IMR-90 (cell line): ENCODE measurements around the gene GKN1. TPM values are rescaled to one million over a fixed set of nuclear protein-coding genes. Genes with fewer than 3 reads are reported as not detected.
A peak's percentile ranks its signal among the peaks of the same experiment; 100 is the strongest.

Source experiments
- ATAC-seq: fragments of 200-7000 bp; cut with Tn5 transposase; 2 replicates; pipeline ENCODE4 v1.9.1; 2020; ENCODE audit warnings: low read depth, mild to moderate bottlenecking, moderate library complexity
- BruUV-seq: library from RNA; stranded (reverse); fragments of 400-500 nt; replicated peaks from 2 replicates; lab custom pipeline; 2021; lab: Mats Ljungman, UMichigan
- CTCF ChIA-PET: fragments of 300-600 bp; formaldehyde crosslinking; extraction: SDS; loops from one replicate; lab custom pipeline; 2021; ENCODE audit warnings: antibody characterized with exemption; lab: Yijun Ruan, JAX
- POLR2A ChIA-PET: fragments of 300-600 bp; sonication (Branson Sonifier 250); formaldehyde crosslinking; loops from one replicate; lab custom pipeline; 2022; ENCODE audit warnings: antibody characterized with exemption; ENCODE audit not compliant: unreplicated experiment; lab: Charles Lee
- DNase-seq: peaks from one replicate; pipeline ENCODE4 v3.0.0; 2013
- H2AFZ ChIP-seq: replicated peaks from 2 replicates; pipeline ENCODE3; 2013; ENCODE audit warnings: low read length, mild to moderate bottlenecking; ENCODE audit not compliant: poor library complexity
- H2AK5ac ChIP-seq: 2 replicates; pipeline ENCODE4 v1.6.1; 2013; ENCODE audit warnings: low read depth, low read length, inconsistent platforms
- H2AK9ac ChIP-seq: replicated peaks from 2 replicates; pipeline ENCODE3; 2013; ENCODE audit warnings: mild to moderate bottlenecking, low read depth, low read length, moderate library complexity; ENCODE audit not compliant: poor library complexity
- H2BK120ac ChIP-seq: 2 replicates; pipeline ENCODE4 v1.6.1; 2013; ENCODE audit warnings: low read depth, low read length, inconsistent platforms
- H2BK15ac ChIP-seq: 3 replicates; pipeline ENCODE4 v1.6.1; 2013; ENCODE audit warnings: low read depth, low read length, inconsistent platforms
- H2BK20ac ChIP-seq: 2 replicates; pipeline ENCODE4 v1.6.1; 2013; ENCODE audit warnings: low read depth, mild to moderate bottlenecking, inconsistent platforms, low read length, moderate library complexity
- H2BK5ac ChIP-seq: 2 replicates; pipeline ENCODE4 v1.6.1; 2013; ENCODE audit warnings: mild to moderate bottlenecking, low read depth, low read length, inconsistent platforms; ENCODE audit not compliant: poor library complexity, severe bottlenecking
- H3K14ac ChIP-seq: replicated peaks from 2 replicates; pipeline ENCODE4 v1.6.1; 2013; ENCODE audit warnings: low read depth, low read length, inconsistent platforms
- H3K18ac ChIP-seq: 2 replicates; pipeline ENCODE4 v1.6.1; 2013; ENCODE audit warnings: low read depth, low read length, control low read depth
- H3K23ac ChIP-seq: 2 replicates; pipeline ENCODE4 v1.6.1; 2013; ENCODE audit warnings: low read depth, low read length, inconsistent platforms
- H3K27ac ChIP-seq: 2 replicates; pipeline ENCODE4 v1.5.1; 2013; ENCODE audit warnings: mild to moderate bottlenecking, control low read depth, low read length; ENCODE audit not compliant: insufficient read depth
- H3K27me3 ChIP-seq: 2 replicates; pipeline ENCODE4 v1.6.1; 2013; ENCODE audit warnings: low read length; ENCODE audit not compliant: control insufficient read depth, insufficient read depth
- H3K36me3 ChIP-seq: 2 replicates; pipeline ENCODE4 v1.6.1; 2013; ENCODE audit warnings: low read length, mixed read lengths; ENCODE audit not compliant: control insufficient read depth, insufficient read depth
- H3K4ac ChIP-seq: 2 replicates; pipeline ENCODE4 v1.6.1; 2013; ENCODE audit warnings: low read depth, low read length, inconsistent platforms
- H3K4me1 ChIP-seq: 2 replicates; pipeline ENCODE4 v1.6.1; 2013; ENCODE audit warnings: low read length, mixed read lengths; ENCODE audit not compliant: control insufficient read depth, insufficient read depth
- H3K4me2 ChIP-seq: 2 replicates; pipeline ENCODE4 v1.6.1; 2013; ENCODE audit warnings: low read depth, mild to moderate bottlenecking, control low read depth, low read length, moderate library complexity
- H3K4me3 ChIP-seq: 2 replicates; pipeline ENCODE4 v1.5.1; 2013; ENCODE audit warnings: low read depth, mild to moderate bottlenecking, control low read depth, low read length, moderate library complexity; ENCODE audit not compliant: insufficient read depth
- H3K56ac ChIP-seq: 2 replicates; pipeline ENCODE4 v1.6.1; 2013; ENCODE audit warnings: low read length, inconsistent platforms; ENCODE audit not compliant: insufficient read depth; ENCODE audit errors: extremely low read depth
- H3K79me1 ChIP-seq, 2 experiments: 2 replicates each; pipeline ENCODE4 v1.6.1; 2013; ENCODE audit warnings: low read length in 2 of 2, inconsistent platforms in 1 of 2, low read depth in 1 of 2
- H3K9ac ChIP-seq: 2 replicates; pipeline ENCODE4 v1.6.1; 2013; ENCODE audit warnings: low read depth, low read length, control low read depth
- H3K9me1 ChIP-seq: 2 replicates; pipeline ENCODE4 v1.6.1; 2013; ENCODE audit warnings: low read length, inconsistent platforms; ENCODE audit not compliant: insufficient read depth
- H3K9me3 ChIP-seq: 2 replicates; pipeline ENCODE4 v1.6.1; 2013; ENCODE audit warnings: low read length; ENCODE audit not compliant: control insufficient read depth, insufficient read depth
- H4K20me1 ChIP-seq: 2 replicates; pipeline ENCODE4 v1.6.1; 2013; ENCODE audit warnings: low read length, inconsistent platforms; ENCODE audit not compliant: insufficient read depth
- H4K5ac ChIP-seq: 2 replicates; pipeline ENCODE4 v1.6.1; 2013; ENCODE audit warnings: mild to moderate bottlenecking, low read depth, low read length, control low read depth
- H4K8ac ChIP-seq, 2 experiments: 2 replicates each; pipeline ENCODE4 v1.6.1; 2013; ENCODE audit warnings: low read depth in 2 of 2, low read length in 2 of 2, control low read depth in 1 of 2, inconsistent platforms in 1 of 2
- H4K91ac ChIP-seq: 2 replicates; pipeline ENCODE4 v1.6.1; 2013; ENCODE audit warnings: low read depth, low read length, inconsistent platforms; ENCODE audit not compliant: insufficient read depth
- BHLHE40 ChIP-seq: fragments of 150-350 bp; IDR thresholded peaks from 2 replicates; pipeline ENCODE4 v1.6.1; 2016; ENCODE audit warnings: mild to moderate bottlenecking, low read depth, low read length
- CHD1 ChIP-seq: IDR thresholded peaks from 2 replicates; pipeline ENCODE4 v1.6.1; 2012; ENCODE audit warnings: low read depth, low read length, improper control_type of control experiment
- FOS ChIP-seq: fragments of 150-350 bp; IDR thresholded peaks from 2 replicates; pipeline ENCODE4 v1.6.1; 2016; ENCODE audit warnings: low read depth, low read length
- MAZ ChIP-seq: IDR thresholded peaks from 2 replicates; pipeline ENCODE4 v1.6.1; 2012; ENCODE audit warnings: low read depth, mild to moderate bottlenecking, low read length, improper control_type of control experiment, moderate library complexity, borderline replicate concordance
- NFE2L2 ChIP-seq: fragments of 150-350 bp; IDR thresholded peaks from 2 replicates; pipeline ENCODE4 v1.6.1; 2016; ENCODE audit warnings: low read depth, mild to moderate bottlenecking, low read length
- POLR2A ChIP-seq: IDR thresholded peaks from 2 replicates; pipeline ENCODE4 v1.6.1; 2012; ENCODE audit warnings: mild to moderate bottlenecking, low read depth, low read length
- RAD21 ChIP-seq: IDR thresholded peaks from 2 replicates; pipeline ENCODE4 v1.6.1; 2012; ENCODE audit warnings: low read length, improper control_type of control experiment
- RFX5 ChIP-seq: IDR thresholded peaks from 2 replicates; pipeline ENCODE4 v1.8.0; 2012; ENCODE audit warnings: low read depth, mild to moderate bottlenecking, low read length, moderate library complexity
- SMC3 ChIP-seq: fragments of 150-350 bp; IDR thresholded peaks from 2 replicates; pipeline ENCODE4 v1.6.1; 2016; ENCODE audit warnings: low read depth, mild to moderate bottlenecking, antibody characterized with exemption, low read length, moderate library complexity
- WGBS, 2 experiments: methylation state at CpG; one replicate each; pipeline versions ENCODE4 v1.1.5 to v1.1.7; 2013; ENCODE audit warnings: missing lambda C conversion rate in 2 of 2; ENCODE audit not compliant: insufficient read length in 1 of 2; ENCODE audit errors: extremely low coverage in 2 of 2; 5-methylcytosine and 5-hydroxymethylcytosine counted together
- dilution Hi-C: fragments of 300-500 bp; cut with HindIII; formaldehyde crosslinking; loops from one replicate; pipeline ENCODE4 v1.14.3; 2018; ENCODE audit warnings: low sequenced_read_pairs; ENCODE audit not compliant: unreplicated experiment
- in situ Hi-C: fragments of 300-500 bp; cut with MboI; formaldehyde crosslinking; loops from 3 replicates; pipeline ENCODE4 v1.14.3; 2019; ENCODE audit warnings: low sequenced_read_pairs, inconsistent platforms, mixed read lengths
- intact Hi-C: fragments of 100-400 bp; cut with micrococcal nuclease; formaldehyde crosslinking; loops from 2 replicates; pipeline ENCODE4 v1.10.0; 2022
- polyA plus RNA-seq, 3 experiments: library from polyadenylated mRNA; depleted of rRNA; stranded (reverse); fragments of >200 nt; gene quantifications; 2 replicates each; pipeline ENCODE4 v1.2.3, GENCODE V29; 2012; ENCODE audit warnings: low replicate concordance in 1 of 3
- total RNA-seq: library from RNA; depleted of rRNA; stranded (reverse); fragments of >200 nt; gene quantifications from 2 replicates; pipeline ENCODE4 v1.2.3, GENCODE V29; 2012
- TF ChIP-seq, protein P1 (sequence below): conservative IDR thresholded peaks from 2 replicates; pipeline ENCODE4 v1.5.1; 2012; ENCODE audit warnings: mild to moderate bottlenecking, low read depth, low read length, improper control_type of control experiment
- TF ChIP-seq, protein P2 (sequence below): fragments of 150-350 bp; IDR thresholded peaks from 2 replicates; pipeline ENCODE4 v1.6.1; 2016; ENCODE audit warnings: low read depth, mild to moderate bottlenecking, low read length, moderate library complexity, borderline replicate concordance

The GKN1 gene
- total and polyA plus RNA-seq, 2 of the 4 experiments (the other 2 are of a cell fraction) = not detected

- no peak overlapping the region for H2BK20ac ChIP-seq
- H3K4me1 ChIP-seq = peaks cover 3% of the 10 kb centered on the region
- no peak overlapping the region for H3K4me2 ChIP-seq
- no peak overlapping the region for H3K27ac ChIP-seq
- H3K4me3 ChIP-seq = no peak overlapping the region
- H3K79me1 ChIP-seq = no peaks in the 10 kb centered on the region
- no peaks in the 10 kb centered on the region for H3K9me3 ChIP-seq
- H3K27me3 ChIP-seq = no peaks in the 10 kb centered on the region; the same call in 1 of the 2 replicates
- no peak overlapping the region for H4K8ac ChIP-seq
- DNase-seq (peak; percentile 64), ATAC-seq (peak; percentile 67; the same call in 1 of the 2 replicates)
- H2AFZ ChIP-seq = no peak overlapping the region
- H2BK15ac ChIP-seq = no peak overlapping the region
- H3K9ac ChIP-seq = no peak overlapping the region
- 0 out of 2 replicates have a peak overlapping the region, but pooled peaks have one; percentile 7 for H3K14ac ChIP-seq
- H2AK5ac ChIP-seq = peak overlapping the region; percentile 67; the same call in 1 of the 2 replicates
- no peak overlapping the region for H2AK9ac ChIP-seq
- H3K18ac ChIP-seq = no peak overlapping the region
- in situ Hi-C loops = loop anchor here (10.0 kb wide), 1 partner anchor 461 kb away; the partner anchor contains the start of genes APLF and FBXO48
- intact Hi-C loops = loop anchor here (1.0 to 2.0 kb wide), 4 partner anchors 174 to 463 kb away; no protein-coding TSS in a partner anchor
- H3K23ac ChIP-seq = no peak overlapping the region
- no peak overlapping the region for H3K4ac ChIP-seq
- no peak overlapping the region for H4K5ac ChIP-seq
- POLR2A ChIA-PET = no interaction called here
- no peak overlapping the region for H2BK5ac ChIP-seq
- dilution Hi-C loops = no loop called here
- no peak overlapping the region for H2BK120ac ChIP-seq
- WGBS, 2 experiments = 70% methylated on average over 2 of the region's 9 CpGs; no CpG with 5 or more reads in 1 of the 2 experiments
- no peak overlapping the region for H3K56ac ChIP-seq
- H3K36me3 ChIP-seq = no peaks in the 10 kb centered on the region
- H4K91ac ChIP-seq = no peak overlapping the region
- peaks cover 9% of the 10 kb centered on the region for H3K9me1 ChIP-seq
- BruUV-seq = no TSS peak
- CTCF ChIA-PET = interaction anchor here (0.5 to 2.7 kb wide), 20 partner anchors 9 to 462 kb away, joined by 3 to 24 read pairs (median 4); no protein-coding TSS in a partner anchor
- H4K20me1 ChIP-seq = no peaks in the 10 kb centered on the region
- TF ChIP-seq RAD21 (peak; percentile 96), MAZ (no peak), CHD1 (no peak), FOS (no peak), POLR2A (peak; percentile 20; the same call in 1 of the 2 replicates), NFE2L2 (no peak), RFX5 (no peak), BHLHE40 (no peak), SMC3 (peak; percentile 96)
- TF ChIP-seq, protein P1, sequence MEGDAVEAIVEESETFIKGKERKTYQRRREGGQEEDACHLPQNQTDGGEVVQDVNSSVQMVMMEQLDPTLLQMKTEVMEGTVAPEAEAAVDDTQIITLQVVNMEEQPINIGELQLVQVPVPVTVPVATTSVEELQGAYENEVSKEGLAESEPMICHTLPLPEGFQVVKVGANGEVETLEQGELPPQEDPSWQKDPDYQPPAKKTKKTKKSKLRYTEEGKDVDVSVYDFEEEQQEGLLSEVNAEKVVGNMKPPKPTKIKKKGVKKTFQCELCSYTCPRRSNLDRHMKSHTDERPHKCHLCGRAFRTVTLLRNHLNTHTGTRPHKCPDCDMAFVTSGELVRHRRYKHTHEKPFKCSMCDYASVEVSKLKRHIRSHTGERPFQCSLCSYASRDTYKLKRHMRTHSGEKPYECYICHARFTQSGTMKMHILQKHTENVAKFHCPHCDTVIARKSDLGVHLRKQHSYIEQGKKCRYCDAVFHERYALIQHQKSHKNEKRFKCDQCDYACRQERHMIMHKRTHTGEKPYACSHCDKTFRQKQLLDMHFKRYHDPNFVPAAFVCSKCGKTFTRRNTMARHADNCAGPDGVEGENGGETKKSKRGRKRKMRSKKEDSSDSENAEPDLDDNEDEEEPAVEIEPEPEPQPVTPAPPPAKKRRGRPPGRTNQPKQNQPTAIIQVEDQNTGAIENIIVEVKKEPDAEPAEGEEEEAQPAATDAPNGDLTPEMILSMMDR = peak; percentile 96
- TF ChIP-seq, protein P2, sequence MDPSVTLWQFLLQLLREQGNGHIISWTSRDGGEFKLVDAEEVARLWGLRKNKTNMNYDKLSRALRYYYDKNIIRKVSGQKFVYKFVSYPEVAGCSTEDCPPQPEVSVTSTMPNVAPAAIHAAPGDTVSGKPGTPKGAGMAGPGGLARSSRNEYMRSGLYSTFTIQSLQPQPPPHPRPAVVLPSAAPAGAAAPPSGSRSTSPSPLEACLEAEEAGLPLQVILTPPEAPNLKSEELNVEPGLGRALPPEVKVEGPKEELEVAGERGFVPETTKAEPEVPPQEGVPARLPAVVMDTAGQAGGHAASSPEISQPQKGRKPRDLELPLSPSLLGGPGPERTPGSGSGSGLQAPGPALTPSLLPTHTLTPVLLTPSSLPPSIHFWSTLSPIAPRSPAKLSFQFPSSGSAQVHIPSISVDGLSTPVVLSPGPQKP = no peak
These were observed 49.0 kb upstream of the GKN1 start for GRCh38 chr2:68925295-68925896.
